ENCODE results near the gene LHX3.

DNA sequence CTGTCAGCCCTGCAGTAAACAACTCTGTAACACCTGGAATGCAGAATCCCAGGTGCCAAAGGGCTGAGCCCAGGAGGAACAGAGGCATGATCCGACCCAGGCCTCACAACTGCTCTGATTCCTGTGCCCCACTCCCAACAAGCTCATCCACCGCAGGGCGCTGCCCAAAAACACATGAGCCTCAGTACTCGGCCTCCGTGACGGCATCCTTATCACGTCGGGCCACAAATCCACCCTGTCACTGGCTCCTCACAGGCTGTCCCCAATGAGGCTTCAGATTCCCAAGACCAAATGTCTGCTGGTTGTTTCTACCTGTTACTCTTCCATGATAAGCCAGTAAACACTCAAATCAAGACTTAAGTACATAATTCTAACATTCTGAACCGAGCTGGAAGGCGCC is 25.4 kb upstream of the LHX3 start:
- TF ChIP-seq, protein P1, sequence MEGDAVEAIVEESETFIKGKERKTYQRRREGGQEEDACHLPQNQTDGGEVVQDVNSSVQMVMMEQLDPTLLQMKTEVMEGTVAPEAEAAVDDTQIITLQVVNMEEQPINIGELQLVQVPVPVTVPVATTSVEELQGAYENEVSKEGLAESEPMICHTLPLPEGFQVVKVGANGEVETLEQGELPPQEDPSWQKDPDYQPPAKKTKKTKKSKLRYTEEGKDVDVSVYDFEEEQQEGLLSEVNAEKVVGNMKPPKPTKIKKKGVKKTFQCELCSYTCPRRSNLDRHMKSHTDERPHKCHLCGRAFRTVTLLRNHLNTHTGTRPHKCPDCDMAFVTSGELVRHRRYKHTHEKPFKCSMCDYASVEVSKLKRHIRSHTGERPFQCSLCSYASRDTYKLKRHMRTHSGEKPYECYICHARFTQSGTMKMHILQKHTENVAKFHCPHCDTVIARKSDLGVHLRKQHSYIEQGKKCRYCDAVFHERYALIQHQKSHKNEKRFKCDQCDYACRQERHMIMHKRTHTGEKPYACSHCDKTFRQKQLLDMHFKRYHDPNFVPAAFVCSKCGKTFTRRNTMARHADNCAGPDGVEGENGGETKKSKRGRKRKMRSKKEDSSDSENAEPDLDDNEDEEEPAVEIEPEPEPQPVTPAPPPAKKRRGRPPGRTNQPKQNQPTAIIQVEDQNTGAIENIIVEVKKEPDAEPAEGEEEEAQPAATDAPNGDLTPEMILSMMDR (IDR thresholded peaks at IDR 0.05): no peak
- no peak for TF ChIP-seq POLR2A (IDR thresholded peaks at IDR 0.05)
